ENCODE data around the gene AS3MT. TPM values are rescaled to one million over a fixed set of nuclear protein-coding genes. Genes with fewer than 3 reads are reported as not detected.
A peak's percentile ranks its signal among the peaks of the same experiment; 100 is the strongest.

Gene AS3MT
- total RNA-seq, 1 donor from 2014 or later, result 0.64 TPM

GRCh38 chr10:102865620-102866019, 3.6 kb upstream of the AS3MT start:
- H4K20me1 ChIP-seq (ENCODE audit: insufficient read depth, low read length), result no peaks in the 10 kb centered on the region
- no peak overlapping the region for H3K9ac ChIP-seq (ENCODE audit: low read length)
- TF ChIP-seq EZH2 (IDR thresholded peaks at IDR 0.05; ENCODE audit: insufficient read depth, low read length), result no peak
- TF ChIP-seq, protein P1, sequence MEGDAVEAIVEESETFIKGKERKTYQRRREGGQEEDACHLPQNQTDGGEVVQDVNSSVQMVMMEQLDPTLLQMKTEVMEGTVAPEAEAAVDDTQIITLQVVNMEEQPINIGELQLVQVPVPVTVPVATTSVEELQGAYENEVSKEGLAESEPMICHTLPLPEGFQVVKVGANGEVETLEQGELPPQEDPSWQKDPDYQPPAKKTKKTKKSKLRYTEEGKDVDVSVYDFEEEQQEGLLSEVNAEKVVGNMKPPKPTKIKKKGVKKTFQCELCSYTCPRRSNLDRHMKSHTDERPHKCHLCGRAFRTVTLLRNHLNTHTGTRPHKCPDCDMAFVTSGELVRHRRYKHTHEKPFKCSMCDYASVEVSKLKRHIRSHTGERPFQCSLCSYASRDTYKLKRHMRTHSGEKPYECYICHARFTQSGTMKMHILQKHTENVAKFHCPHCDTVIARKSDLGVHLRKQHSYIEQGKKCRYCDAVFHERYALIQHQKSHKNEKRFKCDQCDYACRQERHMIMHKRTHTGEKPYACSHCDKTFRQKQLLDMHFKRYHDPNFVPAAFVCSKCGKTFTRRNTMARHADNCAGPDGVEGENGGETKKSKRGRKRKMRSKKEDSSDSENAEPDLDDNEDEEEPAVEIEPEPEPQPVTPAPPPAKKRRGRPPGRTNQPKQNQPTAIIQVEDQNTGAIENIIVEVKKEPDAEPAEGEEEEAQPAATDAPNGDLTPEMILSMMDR (IDR thresholded peaks at IDR 0.05; ENCODE audit: insufficient read depth, low read depth, low read length), result no peak
- H3K27ac Mint-ChIP-seq (ENCODE audit: unreplicated experiment), result no peak overlapping the region
- DNase-seq (ENCODE audit: low read depth) (no peak), FAIRE-seq (no peak)
- peaks cover 2% of the 10 kb centered on the region for H3K4me1 Mint-ChIP-seq (ENCODE audit: low read depth, unreplicated experiment)
- H3K9me3 ChIP-seq (ENCODE audit: insufficient read depth, low read depth, low read length), result no peaks in the 10 kb centered on the region
- H2AFZ ChIP-seq (ENCODE audit: low read depth, low read length), result no peak overlapping the region
- peaks cover 5% of the 10 kb centered on the region for H3K27me3 Mint-ChIP-seq (ENCODE audit: low read depth, unreplicated experiment)
- H3K27me3 ChIP-seq (ENCODE audit: insufficient read depth, low read length), result no peaks in the 10 kb centered on the region
- H3K4me1 ChIP-seq (ENCODE audit: insufficient read depth, low read length), result peaks cover 6% of the 10 kb centered on the region
- no peak overlapping the region for H3K4me3 ChIP-seq (ENCODE audit: insufficient read depth, low read depth, low read length)
- no peak overlapping the region for H3K27ac ChIP-seq (ENCODE audit: low read depth, low read length)
- no peaks in the 10 kb centered on the region for H3K36me3 ChIP-seq (ENCODE audit: insufficient read depth, low read length)
- H3K36me3 Mint-ChIP-seq (ENCODE audit: low read depth, unreplicated experiment), result no peaks in the 10 kb centered on the region
- no peaks in the 10 kb centered on the region for H3K79me2 ChIP-seq (ENCODE audit: insufficient read depth, low read length)
- no peak overlapping the region for H3K4me2 ChIP-seq (ENCODE audit: low read length)
- no peak overlapping the region for H3K4me3 Mint-ChIP-seq (ENCODE audit: unreplicated experiment)
- H3K9me3 Mint-ChIP-seq (ENCODE audit: unreplicated experiment), result no peaks in the 10 kb centered on the region

GRCh38 chr10:102868911-102869257, 386 bp upstream of the AS3MT start:
- peak overlapping the region; percentile 72 for H2AFZ ChIP-seq (ENCODE audit: low read depth, low read length)
- peak overlapping the region; percentile 88 for H3K4me2 ChIP-seq (ENCODE audit: low read length)
- H3K9me3 Mint-ChIP-seq (ENCODE audit: unreplicated experiment), result no peaks in the 10 kb centered on the region

GRCh38 chr10:102870221-102870620, 951 bp downstream of the AS3MT start:
- peaks cover 6% of the 10 kb centered on the region for H3K4me1 ChIP-seq (ENCODE audit: insufficient read depth, low read length)
- no peak overlapping the region for H3K4me3 ChIP-seq (ENCODE audit: insufficient read depth, low read depth, low read length)

More at GRCh38 chr10:102868911-102869257, 386 bp upstream of the AS3MT start:
- Histone ChIP-seq H3K27ac (ENCODE audit: low read depth, low read length) (no peak overlapping the region), H3K9ac (ENCODE audit: low read length) (peak overlapping the region; percentile 62), H3K9me3 (ENCODE audit: insufficient read depth, low read depth, low read length) (no peaks in the 10 kb centered on the region), H3K79me2 (ENCODE audit: insufficient read depth, low read length) (no peaks in the 10 kb centered on the region), H3K36me3 (ENCODE audit: insufficient read depth, low read length) (no peaks in the 10 kb centered on the region), H4K20me1 (ENCODE audit: insufficient read depth, low read length) (no peaks in the 10 kb centered on the region), H3K27me3 (ENCODE audit: insufficient read depth, low read length) (no peaks in the 10 kb centered on the region), H3K4me1 (ENCODE audit: insufficient read depth, low read length) (peaks cover 6% of the 10 kb centered on the region), H3K4me3 (ENCODE audit: insufficient read depth, low read depth, low read length) (peak overlapping the region; percentile 54)
- peak overlapping the region; percentile 16 for H3K27ac Mint-ChIP-seq (ENCODE audit: unreplicated experiment)
- H3K27me3 Mint-ChIP-seq (ENCODE audit: low read depth, unreplicated experiment), result peaks cover 8% of the 10 kb centered on the region
- H3K36me3 Mint-ChIP-seq (ENCODE audit: low read depth, unreplicated experiment), result peaks cover 2% of the 10 kb centered on the region
- FAIRE-seq, result no peak
- no peak for DNase-seq (ENCODE audit: low read depth)
- TF ChIP-seq EZH2 (IDR thresholded peaks at IDR 0.05; ENCODE audit: insufficient read depth, low read length), result no peak
- TF ChIP-seq, protein P1 (IDR thresholded peaks at IDR 0.05; ENCODE audit: insufficient read depth, low read depth, low read length), result no peak
- peak overlapping the region; percentile 77 for H3K4me3 Mint-ChIP-seq (ENCODE audit: unreplicated experiment)
- H3K4me1 Mint-ChIP-seq (ENCODE audit: low read depth, unreplicated experiment), result peaks cover 2% of the 10 kb centered on the region

More at GRCh38 chr10:102870221-102870620, 951 bp downstream of the AS3MT start:
- H3K9ac ChIP-seq (ENCODE audit: low read length), result no peak overlapping the region
- Mint-ChIP-seq H3K4me3 (ENCODE audit: unreplicated experiment) (peak overlapping the region; percentile 82), H3K9me3 (ENCODE audit: unreplicated experiment) (no peaks in the 10 kb centered on the region), H3K36me3 (ENCODE audit: low read depth, unreplicated experiment) (peaks cover 5% of the 10 kb centered on the region), H3K27ac (ENCODE audit: unreplicated experiment) (no peak overlapping the region), H3K4me1 (ENCODE audit: low read depth, unreplicated experiment) (peaks cover 2% of the 10 kb centered on the region), H3K27me3 (ENCODE audit: low read depth, unreplicated experiment) (peaks cover 12% of the 10 kb centered on the region)
- no peaks in the 10 kb centered on the region for H3K9me3 ChIP-seq (ENCODE audit: insufficient read depth, low read depth, low read length)
- no peak for FAIRE-seq
- no peak overlapping the region for H3K27ac ChIP-seq (ENCODE audit: low read depth, low read length)
- H3K79me2 ChIP-seq (ENCODE audit: insufficient read depth, low read length), result no peaks in the 10 kb centered on the region
- H3K36me3 ChIP-seq (ENCODE audit: insufficient read depth, low read length), result no peaks in the 10 kb centered on the region
- no peak for DNase-seq (ENCODE audit: low read depth)
- no peaks in the 10 kb centered on the region for H4K20me1 ChIP-seq (ENCODE audit: insufficient read depth, low read length)
- H3K4me2 ChIP-seq (ENCODE audit: low read length), result peak overlapping the region; percentile 88
- H2AFZ ChIP-seq (ENCODE audit: low read depth, low read length), result no peak overlapping the region
- H3K27me3 ChIP-seq (ENCODE audit: insufficient read depth, low read length), result no peaks in the 10 kb centered on the region
- TF ChIP-seq EZH2 (IDR thresholded peaks at IDR 0.05; ENCODE audit: insufficient read depth, low read length), result no peak
- TF ChIP-seq, protein P1 (IDR thresholded peaks at IDR 0.05; ENCODE audit: insufficient read depth, low read depth, low read length), result no peak

Data from astrocyte (in vitro differentiated cells and primary cell).